ENCODE data around the gene FOXE3.
A peak's percentile ranks its signal among the peaks of the same experiment; 100 is the strongest.

The FOXE3 gene

DNA sequence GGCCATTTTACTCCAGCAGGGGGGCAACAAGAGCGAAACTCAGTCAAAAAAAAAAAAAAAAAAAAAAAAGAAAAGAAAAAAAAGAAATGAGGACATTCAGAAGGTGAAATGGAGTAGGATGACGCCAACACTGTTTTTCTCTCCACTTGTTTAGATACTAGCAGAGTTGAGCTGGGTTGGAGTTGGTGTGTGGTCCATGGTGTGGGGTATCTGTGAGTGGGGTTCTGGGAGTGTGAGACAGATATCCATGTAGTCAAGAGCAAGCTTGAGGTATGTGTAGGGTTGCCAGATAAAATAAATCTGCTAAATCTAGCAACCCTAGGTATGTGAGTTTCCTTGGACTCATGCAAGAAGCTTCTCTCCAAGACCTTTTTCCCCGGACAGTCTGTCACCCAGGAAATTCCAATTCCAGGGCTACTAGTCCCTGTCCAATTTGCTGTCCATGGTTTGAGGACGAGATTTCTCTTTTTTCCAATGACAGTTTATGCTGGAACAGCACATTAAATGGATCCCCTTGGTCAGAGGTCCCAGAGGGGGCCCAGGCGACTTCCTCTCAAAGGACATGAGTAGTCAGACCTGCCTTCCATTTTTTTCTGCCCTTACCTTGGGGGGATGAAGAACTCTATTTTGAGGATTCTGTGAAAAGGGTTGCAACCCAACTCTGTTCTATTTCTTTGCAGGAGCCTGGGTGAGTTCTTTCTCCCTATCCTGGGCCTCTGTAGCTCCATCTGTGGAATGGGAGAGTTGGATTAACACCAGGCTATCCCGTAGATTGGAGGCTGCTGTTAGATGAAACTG, 19.6 kb downstream of the FOXE3 start:
- DNase-seq (ENCODE audit: low spot score): no peak
- in situ Hi-C loops (cut with MboI; ENCODE audit: low sequenced_read_pairs, unreplicated experiment): no loop called here
- no peak for TF ChIP-seq CTCF (IDR thresholded peaks at IDR 0.05; ENCODE audit: borderline replicate concordance, control extremely low read depth, extremely low read depth, insufficient read depth, missing control alignments)

GRCh38 chr1:47436304-47436978, 20.4 kb downstream of the FOXE3 start:
- TF ChIP-seq CTCF (IDR thresholded peaks at IDR 0.05; ENCODE audit: borderline replicate concordance, control extremely low read depth, extremely low read depth, insufficient read depth, missing control alignments): peak; percentile 98
- DNase-seq (ENCODE audit: low spot score): peak; percentile 90
- in situ Hi-C loops (cut with MboI; ENCODE audit: low sequenced_read_pairs, unreplicated experiment): no loop called here

- peak; percentile 68 for DNase-seq (ENCODE audit: low spot score)
- no peak for TF ChIP-seq CTCF (IDR thresholded peaks at IDR 0.05; ENCODE audit: borderline replicate concordance, control extremely low read depth, extremely low read depth, insufficient read depth, missing control alignments)
- in situ Hi-C loops (cut with MboI; ENCODE audit: low sequenced_read_pairs, unreplicated experiment): no loop called here
Measured at GRCh38 chr1:47436979-47437446, 20.9 kb downstream of the FOXE3 start.

- in situ Hi-C loops (cut with MboI; ENCODE audit: low sequenced_read_pairs, unreplicated experiment): no loop called here
- TF ChIP-seq CTCF (IDR thresholded peaks at IDR 0.05; ENCODE audit: borderline replicate concordance, control extremely low read depth, extremely low read depth, insufficient read depth, missing control alignments): peak; percentile 71
- peak; percentile 98 for DNase-seq (ENCODE audit: low spot score)
Measured at GRCh38 chr1:47437447-47438164, 21.5 kb downstream of the FOXE3 start, which contains the start of gene FOXD2. Gene FOXD2 (plus strand): TSS chr1:47438044. CDS start chr1:47438136, 92 bp downstream.

DNA sequence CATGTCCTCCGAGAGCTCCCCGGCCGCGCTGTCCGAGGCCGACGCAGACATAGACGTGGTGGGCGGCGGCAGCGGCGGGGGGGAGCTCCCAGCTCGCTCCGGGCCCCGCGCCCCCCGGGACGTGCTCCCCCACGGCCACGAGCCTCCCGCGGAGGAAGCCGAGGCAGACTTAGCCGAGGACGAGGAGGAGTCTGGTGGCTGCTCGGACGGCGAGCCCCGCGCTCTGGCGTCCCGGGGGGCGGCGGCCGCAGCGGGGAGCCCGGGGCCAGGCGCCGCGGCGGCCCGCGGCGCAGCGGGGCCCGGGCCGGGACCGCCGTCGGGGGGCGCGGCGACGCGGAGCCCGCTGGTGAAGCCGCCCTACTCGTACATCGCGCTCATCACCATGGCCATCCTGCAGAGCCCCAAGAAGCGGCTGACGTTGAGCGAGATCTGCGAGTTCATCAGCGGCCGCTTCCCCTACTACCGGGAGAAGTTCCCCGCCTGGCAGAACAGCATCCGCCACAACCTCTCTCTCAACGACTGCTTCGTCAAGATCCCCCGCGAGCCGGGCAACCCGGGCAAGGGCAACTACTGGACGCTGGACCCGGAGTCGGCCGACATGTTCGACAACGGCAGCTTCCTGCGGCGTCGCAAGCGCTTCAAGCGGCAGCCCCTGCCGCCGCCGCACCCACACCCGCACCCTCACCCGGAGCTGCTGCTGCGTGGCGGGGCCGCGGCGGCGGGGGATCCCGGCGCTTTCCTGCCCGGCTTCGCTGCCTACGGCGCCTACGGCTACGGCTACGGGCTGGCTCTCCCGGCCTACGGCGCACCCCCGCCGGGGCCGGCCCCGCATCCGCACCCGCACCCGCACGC, 22.3 kb downstream of the FOXE3 start:
- in situ Hi-C loops (cut with MboI; ENCODE audit: low sequenced_read_pairs, unreplicated experiment): no loop called here
- TF ChIP-seq CTCF (IDR thresholded peaks at IDR 0.05; ENCODE audit: borderline replicate concordance, control extremely low read depth, extremely low read depth, insufficient read depth, missing control alignments): no peak
- DNase-seq (ENCODE audit: low spot score): no peak

Data from GM13976 (cell line).